Activated T-cell treated with anti-CD3 and anti-CD28 coated beads, Interleukin-2, amount 50 U/mL, for 48 hours (primary cell): ENCODE data around the gene TTLL11.

Experiments used
- DNase-seq, 2 experiments: peaks; one replicate each; pipeline ENCODE4 v3.0.0-alpha.2; 2020

The TTLL11 gene

GRCh38 chr9:121871431-121872025 lies 221.6 kb downstream of the TTLL11 start:
- DNase-seq: no peak

- DNase-seq: no peak
Observed at GRCh38 chr9:121870271-121870670, 222.8 kb downstream of the TTLL11 start.

- no peak for DNase-seq
Observed at GRCh38 chr9:121868626-121869025, 224.5 kb downstream of the TTLL11 start.

- DNase-seq: no peak
Observed at GRCh38 chr9:121866927-121867326, 226.2 kb downstream of the TTLL11 start.

- no peak for DNase-seq
Observed at GRCh38 chr9:121865884-121866283, 227.2 kb downstream of the TTLL11 start.

GRCh38 chr9:121865060-121865459 lies 228.0 kb downstream of the TTLL11 start:
- no peak for DNase-seq

GRCh38 chr9:121863955-121864354 lies 229.2 kb downstream of the TTLL11 start:
- DNase-seq: no peak

GRCh38 chr9:121862371-121863332 lies 230.5 kb downstream of the TTLL11 start:
- no peak for DNase-seq

GRCh38 chr9:121861501-121862180 lies 231.5 kb downstream of the TTLL11 start:
- no peak for DNase-seq

GRCh38 chr9:121860744-121861143 lies 232.4 kb downstream of the TTLL11 start:
- DNase-seq: no peak

- no peak for DNase-seq
Observed at GRCh38 chr9:121860213-121860612, 232.9 kb downstream of the TTLL11 start.

- DNase-seq: no peak
Observed at GRCh38 chr9:121859646-121860045, 233.5 kb downstream of the TTLL11 start.

- DNase-seq: no peak
Observed at GRCh38 chr9:121858788-121859187, 234.3 kb downstream of the TTLL11 start.

GRCh38 chr9:121857928-121858327 lies 235.2 kb downstream of the TTLL11 start:
- no peak for DNase-seq

- no peak for DNase-seq
Observed at GRCh38 chr9:121855476-121855875, 237.6 kb downstream of the TTLL11 start.

- no peak for DNase-seq
Observed at GRCh38 chr9:121853617-121854395, 239.3 kb downstream of the TTLL11 start.

- no peak for DNase-seq
Observed at GRCh38 chr9:121852651-121853616, 240.2 kb downstream of the TTLL11 start.

- DNase-seq: no peak
Observed at GRCh38 chr9:121852241-121852640, 240.9 kb downstream of the TTLL11 start.

- no peak for DNase-seq
Observed at GRCh38 chr9:121851641-121852091, 241.4 kb downstream of the TTLL11 start.

GRCh38 chr9:121850366-121850765 lies 242.7 kb downstream of the TTLL11 start:
- no peak for DNase-seq

- DNase-seq: no peak
Observed at GRCh38 chr9:121849554-121849953, 243.6 kb downstream of the TTLL11 start.
